ENCODE results near the gene RPUSD1. TPM values are rescaled to one million over a fixed set of nuclear protein-coding genes. Genes with fewer than 3 reads are reported as not detected.

Gene RPUSD1
- total RNA-seq, 1 donor from 2014 or later = 12.6 TPM

GRCh38 chr16:769184-769784 is 18.9 kb downstream of the RPUSD1 start:
- no peak for FAIRE-seq
- DNase-seq (ENCODE audit: low spot score in 2 of 2) = no peak

GRCh38 chr16:768428-768827 is 19.8 kb downstream of the RPUSD1 start:
- no peak for FAIRE-seq

GRCh38 chr16:767743-768235 is 20.4 kb downstream of the RPUSD1 start:
- FAIRE-seq = no peak
- DNase-seq (ENCODE audit: low spot score in 2 of 2) = no peak

More at GRCh38 chr16:768428-768827, 19.8 kb downstream of the RPUSD1 start:
- no peak for DNase-seq (ENCODE audit: low spot score in 2 of 2)

GRCh38 chr16:766820-767640 is 21.2 kb downstream of the RPUSD1 start:
- FAIRE-seq = no peak
- no peak for DNase-seq (ENCODE audit: low spot score in 2 of 2)

- FAIRE-seq = no peak
- DNase-seq (ENCODE audit: low spot score in 2 of 2) = no peak
These were observed 22.0 kb downstream of the RPUSD1 start for GRCh38 chr16:766008-766819.

GRCh38 chr16:765488-765865 is 22.7 kb downstream of the RPUSD1 start:
- FAIRE-seq (no peak), DNase-seq (ENCODE audit: low spot score in 2 of 2) (no peak)

GRCh38 chr16:764848-765487 is 23.2 kb downstream of the RPUSD1 start:
- DNase-seq (ENCODE audit: low spot score in 2 of 2) = no peak
- FAIRE-seq = no peak

- FAIRE-seq = no peak
These were observed 23.9 kb downstream of the RPUSD1 start for GRCh38 chr16:764184-764750.

GRCh38 chr16:763369-764183 is 24.6 kb downstream of the RPUSD1 start:
- FAIRE-seq (no peak), DNase-seq (ENCODE audit: low spot score in 2 of 2) (no peak)

More at GRCh38 chr16:764184-764750, 23.9 kb downstream of the RPUSD1 start:
- DNase-seq (ENCODE audit: low spot score in 2 of 2) = no peak

- FAIRE-seq = no peak
These were observed 25.4 kb downstream of the RPUSD1 start for GRCh38 chr16:762595-763268.

GRCh38 chr16:761625-762513 is 26.3 kb downstream of the RPUSD1 start:
- FAIRE-seq (no peak), DNase-seq (ENCODE audit: low spot score in 2 of 2) (no peak)

More at GRCh38 chr16:762595-763268, 25.4 kb downstream of the RPUSD1 start:
- no peak for DNase-seq (ENCODE audit: low spot score in 2 of 2)

- DNase-seq (ENCODE audit: low spot score in 2 of 2) = no peak
- FAIRE-seq = no peak
These were observed 27.4 kb downstream of the RPUSD1 start, which contains the start of gene MSLN for GRCh38 chr16:760545-761343. Gene MSLN, plus strand, starts transcription at chr16:760734. Its CDS starts 1,947 bp downstream, at chr16:762681.

GRCh38 chr16:760065-760464 is 28.1 kb downstream of the RPUSD1 start:
- DNase-seq (ENCODE audit: low spot score in 2 of 2) (no peak), FAIRE-seq (no peak)

GRCh38 chr16:759110-759910 is 28.9 kb downstream of the RPUSD1 start:
- no peak for DNase-seq (ENCODE audit: low spot score in 2 of 2)
- FAIRE-seq = no peak

GRCh38 chr16:756428-756827 is 31.8 kb downstream of the RPUSD1 start:
- FAIRE-seq = no peak
- no peak for DNase-seq (ENCODE audit: low spot score in 2 of 2)

- DNase-seq (ENCODE audit: low spot score in 2 of 2) (no peak), FAIRE-seq (no peak)
These were observed 33.5 kb downstream of the RPUSD1 start for GRCh38 chr16:754656-755055.
